SK-N-SH (cell line): Measurements from ENCODE around the gene MTA2. TPM values are rescaled to one million over a fixed set of nuclear protein-coding genes. Genes with fewer than 3 reads are reported as not detected.
A peak's percentile ranks its signal among the peaks of the same experiment; 100 is the strongest.

Experiments
- CTCF ChIA-PET: fragments of 300-600, 350-600 bp; formaldehyde crosslinking; extraction: SDS; loops from one replicate; lab custom pipeline; 2021; lab: Yijun Ruan, JAX
- POLR2A ChIA-PET: fragments of 350-600 bp; sonication (Branson Sonifier 250); formaldehyde crosslinking; extraction: SDS; loops from one replicate; lab custom pipeline; 2020; ENCODE audit warnings: antibody characterized with exemption, inconsistent platforms; lab: Yijun Ruan, JAX
- DNase-seq: peaks from one replicate; pipeline ENCODE4 v3.0.0; 2012
- H2AFZ ChIP-seq: fragments of 200-600 bp; sonication (generic); 2 replicates; pipeline ENCODE4 v1.8.1; 2016; ENCODE audit warnings: antibody characterized with exemption, mild to moderate bottlenecking, low read depth
- H3F3A ChIP-seq: fragments of 200-600 bp; sonication (generic); replicated peaks from 2 replicates; pipeline ENCODE3; 2016; ENCODE audit warnings: antibody characterized with exemption, mild to moderate bottlenecking; ENCODE audit not compliant: insufficient read depth
- H3K27ac ChIP-seq, 2 experiments: fragments of 200-500 bp in 1 of 2; fragments of 200-600 bp in 1 of 2; sonication (Bioruptor generic) in 1 of 2; sonication (generic), shearing (Covaris generic) in 1 of 2; 2 replicates each; pipeline versions ENCODE4 v1.5.1 to v1.6.1; 2014 to 2016; ENCODE audit warnings: low read depth in 2 of 2, inconsistent platforms in 1 of 2, low read length in 1 of 2, mild to moderate bottlenecking in 1 of 2, mixed read lengths in 1 of 2
- H3K27me3 ChIP-seq: fragments of 200-600 bp; sonication (generic), shearing (Covaris generic); 2 replicates; pipeline ENCODE4 v1.6.1; 2016; ENCODE audit warnings: mixed run types; ENCODE audit not compliant: insufficient read depth
- H3K36me3 ChIP-seq, 2 experiments: fragments of 200-500 bp in 1 of 2; fragments of 200-600 bp in 1 of 2; sonication (Bioruptor generic) in 1 of 2; sonication (generic) in 1 of 2; replicated peaks in 1 of 2; 2 replicates each; pipeline versions ENCODE3 to v1.5.1; 2014 to 2016; ENCODE audit warnings: low read length in 1 of 2, mild to moderate bottlenecking in 1 of 2; ENCODE audit not compliant: insufficient read depth in 2 of 2, control insufficient read depth in 1 of 2
- H3K4me1 ChIP-seq, 2 experiments: fragments of 200-500 bp in 1 of 2; fragments of 200-600 bp in 1 of 2; sonication (Bioruptor generic) in 1 of 2; sonication (generic), shearing (Covaris generic) in 1 of 2; 2 replicates each; pipeline versions ENCODE4 v1.5.1 to v1.6.1; 2014 to 2016; ENCODE audit warnings: low read depth in 1 of 2, low read length in 1 of 2, mixed run types in 1 of 2; ENCODE audit not compliant: insufficient read depth in 2 of 2, control insufficient read depth in 1 of 2
- H3K4me2 ChIP-seq: fragments of 200-600 bp; sonication (generic), shearing (Covaris generic); 2 replicates; pipeline ENCODE4 v1.6.1; 2017; ENCODE audit warnings: mixed run types
- H3K4me3 ChIP-seq, 2 experiments: fragments of 200-500 bp in 1 of 2; fragments of 200-600 bp in 1 of 2; sonication (Bioruptor generic) in 1 of 2; sonication (generic), shearing (Covaris generic) in 1 of 2; 2 replicates each; pipeline versions ENCODE4 v1.5.1 to v1.8.1; 2014 to 2016; ENCODE audit warnings: low read depth in 2 of 2, inconsistent platforms in 1 of 2, low read length in 1 of 2, mild to moderate bottlenecking in 1 of 2, mixed read lengths in 1 of 2, moderate library complexity in 1 of 2
- H3K79me2 ChIP-seq: fragments of 200-600 bp; sonication (generic); 2 replicates; pipeline ENCODE4 v1.8.1; 2017; ENCODE audit warnings: mild to moderate bottlenecking; ENCODE audit not compliant: insufficient read depth
- H3K9ac ChIP-seq: fragments of 200-600 bp; sonication (generic); 2 replicates; pipeline ENCODE4 v1.6.1; 2017; ENCODE audit warnings: mixed run types
- H3K9me2 ChIP-seq: fragments of 200-600 bp; sonication (generic); 2 replicates; pipeline ENCODE4 v1.6.1; 2017; ENCODE audit warnings: mixed run types
- H3K9me3 ChIP-seq: fragments of 200-600 bp; sonication (generic); 2 replicates; pipeline ENCODE4 v1.6.1; 2017; ENCODE audit warnings: mixed run types, mild to moderate bottlenecking, moderate library complexity
- H4K20me1 ChIP-seq: fragments of 200-600 bp; sonication (generic); 2 replicates; pipeline ENCODE4 v1.6.1; 2017; ENCODE audit warnings: mild to moderate bottlenecking, mixed run types; ENCODE audit not compliant: insufficient read depth
- ELF1 ChIP-seq: IDR thresholded peaks from 2 replicates; pipeline ENCODE4 v1.4.0; 2012
- EP300 ChIP-seq, 2 experiments: IDR thresholded peaks; 2 replicates each; pipeline versions ENCODE4 v1.4.0 to v1.6.1; 2012; ENCODE audit warnings: borderline replicate concordance in 1 of 2, low read depth in 1 of 2, low read length in 1 of 2
- FOSL2 ChIP-seq: IDR thresholded peaks from 2 replicates; pipeline ENCODE4 v1.4.0; 2012; ENCODE audit warnings: low read depth, mild to moderate bottlenecking, moderate library complexity, borderline replicate concordance
- FOXJ3 ChIP-seq: sonication (generic); formaldehyde crosslinking; IDR thresholded peaks from 2 replicates; pipeline ENCODE4 v1.5.1; 2020; ENCODE audit warnings: mild to moderate bottlenecking, missing genetic modification reagents
- FOXM1 ChIP-seq: IDR thresholded peaks from 2 replicates; pipeline ENCODE4 v1.4.0; 2012; ENCODE audit warnings: low read depth, mild to moderate bottlenecking
- GABPA ChIP-seq: IDR thresholded peaks from 2 replicates; pipeline ENCODE4 v1.4.0; 2012; ENCODE audit warnings: low read depth, mild to moderate bottlenecking
- GATA2 ChIP-seq: sonication (generic); formaldehyde crosslinking; IDR thresholded peaks from 2 replicates; pipeline ENCODE4 v1.5.0; 2020; ENCODE audit warnings: mild to moderate bottlenecking, missing genetic modification reagents
- MEF2A ChIP-seq: IDR thresholded peaks from 2 replicates; pipeline ENCODE4 v1.4.0; 2012; ENCODE audit warnings: low read depth, borderline replicate concordance
- NRF1 ChIP-seq: IDR thresholded peaks from 2 replicates; pipeline ENCODE4 v1.6.1; 2012; ENCODE audit warnings: low read depth, mild to moderate bottlenecking, low read length
- RAD21 ChIP-seq: IDR thresholded peaks from 2 replicates; pipeline ENCODE4 v1.6.1; 2012; ENCODE audit warnings: mild to moderate bottlenecking, low read length
- SIN3A ChIP-seq: IDR thresholded peaks from 2 replicates; pipeline ENCODE4 v1.6.1; 2012; ENCODE audit warnings: low read depth, mild to moderate bottlenecking, low read length, moderate library complexity, borderline replicate concordance
- SMC3 ChIP-seq: IDR thresholded peaks from 2 replicates; pipeline ENCODE4 v1.6.1; 2012; ENCODE audit warnings: low read depth, low read length, improper control_type of control experiment
- TAF1 ChIP-seq: IDR thresholded peaks from 2 replicates; pipeline ENCODE4 v1.6.1; 2012; ENCODE audit warnings: low read depth, mild to moderate bottlenecking, low read length, moderate library complexity, borderline replicate concordance
- TCF12 ChIP-seq: IDR thresholded peaks from 2 replicates; pipeline ENCODE4 v1.4.0; 2012
- TEAD4 ChIP-seq: IDR thresholded peaks from 2 replicates; pipeline ENCODE4 v1.4.0; 2012; ENCODE audit warnings: mild to moderate bottlenecking, borderline replicate concordance; ENCODE audit not compliant: insufficient read depth
- WGBS: methylation state at CpG from one replicate; pipeline ENCODE4 v1.1.6; 2017; ENCODE audit warnings: low lambda C conversion rate; 5-methylcytosine and 5-hydroxymethylcytosine counted together
- polyA plus RNA-seq, 3 experiments: library from polyadenylated mRNA; depleted of rRNA; stranded (reverse); fragments of >200 nt; gene quantifications; 2 replicates each; pipeline ENCODE4 v1.2.3, GENCODE V29; 2012
- TF ChIP-seq, protein P1 (sequence below): fragments of 200-600 bp; sonication (generic); IDR thresholded peaks from 2 replicates; pipeline ENCODE4 v1.6.1; 2017; ENCODE audit warnings: antibody characterized with exemption, mild to moderate bottlenecking, moderate library complexity
- TF ChIP-seq, protein P2 (sequence below): fragments of 150-350 bp; IDR thresholded peaks from 2 replicates; pipeline ENCODE4 v1.6.1; 2017; ENCODE audit warnings: antibody characterized with exemption, low read length, low read depth, borderline replicate concordance
- TF ChIP-seq, protein P3 (sequence below): IDR thresholded peaks from 2 replicates; pipeline ENCODE4; 2012

Gene MTA2
- polyA plus RNA-seq, 1 of the 3 experiments (the other 2 are of a cell fraction), result 18.4 TPM

DNA sequence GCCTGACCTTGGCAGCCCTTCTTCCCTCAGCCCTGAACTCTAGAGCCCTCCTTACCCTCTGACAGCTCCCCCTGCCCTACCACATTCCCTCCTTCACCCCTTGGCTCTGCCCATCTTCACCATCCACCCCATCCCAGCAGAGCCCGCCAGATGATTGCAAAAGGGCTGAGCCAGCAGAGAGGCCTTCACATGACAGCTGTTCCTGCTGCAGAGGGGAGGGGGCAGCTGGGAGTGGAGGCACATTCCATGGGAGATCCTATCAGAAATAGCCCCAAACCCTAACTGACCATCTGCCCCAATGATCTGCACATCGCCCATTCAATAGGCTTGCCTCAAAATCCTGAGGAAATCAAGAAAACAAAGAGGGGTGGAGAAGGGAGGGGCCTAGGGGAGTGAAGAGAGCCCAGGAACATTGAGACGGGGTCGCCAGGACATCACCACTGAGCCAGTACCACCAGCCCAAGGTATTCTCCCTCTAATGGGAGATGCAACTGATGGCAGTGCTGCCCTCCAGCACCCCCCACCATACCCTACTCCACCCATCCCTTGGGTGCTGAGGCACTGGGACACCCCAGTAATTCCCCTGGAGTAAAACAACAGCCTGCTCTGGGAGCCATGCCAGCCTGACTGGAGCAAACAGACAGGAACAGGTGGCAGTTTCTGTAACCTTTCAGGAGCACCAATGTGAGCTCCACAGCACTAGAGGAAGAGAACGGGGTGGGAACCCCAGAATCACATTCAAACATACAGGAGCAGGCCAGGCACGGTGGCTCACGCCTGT is 47.1 kb downstream of the MTA2 start:
- Histone ChIP-seq H3K4me2 (peak overlapping the region; percentile 85), H3K27ac (peak overlapping the region; percentile 67 to 97; a peak in 3 of 4 replicates), H3K27me3 (no peaks in the 10 kb centered on the region), H3F3A (peaks cover 73% of the 10 kb centered on the region), H3K9me3 (no peaks in the 10 kb centered on the region), H3K9me2 (no peaks in the 10 kb centered on the region), H3K9ac (peak overlapping the region; percentile 82), H2AFZ (no peak overlapping the region), H4K20me1 (no peaks in the 10 kb centered on the region), H3K36me3 (peaks cover 14 to 21% of the 10 kb centered on the region in 2 experiments), H3K4me1 (peaks cover 38 to 66% of the 10 kb centered on the region in 2 experiments), H3K4me3 (peak overlapping the region in 1 of 2 experiments; percentile 56; a peak in 2 of 4 replicates), H3K79me2 (peaks cover 36% of the 10 kb centered on the region; the same call in 1 of the 2 replicates)
- 90% methylated on average over 6 of the region's 7 CpGs for WGBS
- POLR2A ChIA-PET, result interaction anchor here (1.1 to 1.2 kb wide), 2 partner anchors 18 to 160 kb away, joined by 3 to 5 read pairs; no protein-coding TSS in a partner anchor
- no peak for TF ChIP-seq TEAD4
- TF ChIP-seq EP300 (IDR thresholded peaks at IDR 0.05; ENCODE audit: borderline replicate concordance in 1 of 2, low read depth in 1 of 2, low read length in 1 of 2), result no peak
- no peak for TF ChIP-seq NRF1
- no peak for TF ChIP-seq ELF1
- TF ChIP-seq TAF1, result no peak
- no peak for TF ChIP-seq RAD21
- TF ChIP-seq, protein P1, sequence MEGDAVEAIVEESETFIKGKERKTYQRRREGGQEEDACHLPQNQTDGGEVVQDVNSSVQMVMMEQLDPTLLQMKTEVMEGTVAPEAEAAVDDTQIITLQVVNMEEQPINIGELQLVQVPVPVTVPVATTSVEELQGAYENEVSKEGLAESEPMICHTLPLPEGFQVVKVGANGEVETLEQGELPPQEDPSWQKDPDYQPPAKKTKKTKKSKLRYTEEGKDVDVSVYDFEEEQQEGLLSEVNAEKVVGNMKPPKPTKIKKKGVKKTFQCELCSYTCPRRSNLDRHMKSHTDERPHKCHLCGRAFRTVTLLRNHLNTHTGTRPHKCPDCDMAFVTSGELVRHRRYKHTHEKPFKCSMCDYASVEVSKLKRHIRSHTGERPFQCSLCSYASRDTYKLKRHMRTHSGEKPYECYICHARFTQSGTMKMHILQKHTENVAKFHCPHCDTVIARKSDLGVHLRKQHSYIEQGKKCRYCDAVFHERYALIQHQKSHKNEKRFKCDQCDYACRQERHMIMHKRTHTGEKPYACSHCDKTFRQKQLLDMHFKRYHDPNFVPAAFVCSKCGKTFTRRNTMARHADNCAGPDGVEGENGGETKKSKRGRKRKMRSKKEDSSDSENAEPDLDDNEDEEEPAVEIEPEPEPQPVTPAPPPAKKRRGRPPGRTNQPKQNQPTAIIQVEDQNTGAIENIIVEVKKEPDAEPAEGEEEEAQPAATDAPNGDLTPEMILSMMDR, result no peak
- TF ChIP-seq, protein P2, sequence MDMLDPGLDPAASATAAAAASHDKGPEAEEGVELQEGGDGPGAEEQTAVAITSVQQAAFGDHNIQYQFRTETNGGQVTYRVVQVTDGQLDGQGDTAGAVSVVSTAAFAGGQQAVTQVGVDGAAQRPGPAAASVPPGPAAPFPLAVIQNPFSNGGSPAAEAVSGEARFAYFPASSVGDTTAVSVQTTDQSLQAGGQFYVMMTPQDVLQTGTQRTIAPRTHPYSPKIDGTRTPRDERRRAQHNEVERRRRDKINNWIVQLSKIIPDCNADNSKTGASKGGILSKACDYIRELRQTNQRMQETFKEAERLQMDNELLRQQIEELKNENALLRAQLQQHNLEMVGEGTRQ, result no peak
- no peak for TF ChIP-seq FOXM1
- TF ChIP-seq, protein P3, sequence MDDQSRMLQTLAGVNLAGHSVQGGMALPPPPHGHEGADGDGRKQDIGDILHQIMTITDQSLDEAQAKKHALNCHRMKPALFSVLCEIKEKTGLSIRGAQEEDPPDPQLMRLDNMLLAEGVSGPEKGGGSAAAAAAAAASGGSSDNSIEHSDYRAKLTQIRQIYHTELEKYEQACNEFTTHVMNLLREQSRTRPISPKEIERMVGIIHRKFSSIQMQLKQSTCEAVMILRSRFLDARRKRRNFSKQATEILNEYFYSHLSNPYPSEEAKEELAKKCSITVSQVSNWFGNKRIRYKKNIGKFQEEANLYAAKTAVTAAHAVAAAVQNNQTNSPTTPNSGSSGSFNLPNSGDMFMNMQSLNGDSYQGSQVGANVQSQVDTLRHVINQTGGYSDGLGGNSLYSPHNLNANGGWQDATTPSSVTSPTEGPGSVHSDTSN, result no peak
- TF ChIP-seq FOSL2, result no peak
- no peak for TF ChIP-seq FOXJ3 (CRISPR knock-in tag)
- TF ChIP-seq SIN3A, result no peak
- no peak for TF ChIP-seq GABPA
- TF ChIP-seq GATA2 (CRISPR knock-in tag), result no peak
- no peak for TF ChIP-seq MEF2A
- no peak for TF ChIP-seq SMC3
- TF ChIP-seq TCF12, result no peak
- CTCF ChIA-PET, result interaction anchor here (1.0 to 11.8 kb wide), 5 partner anchors 11 to 160 kb away, joined by 3 to 90 read pairs (median 13); no protein-coding TSS in a partner anchor
- DNase-seq, result no peak
